ACHN (cell line): ENCODE data around the gene GATM.

Experiments used
- DNase-seq: peaks from one replicate; pipeline ENCODE4 v3.0.0-alpha.2; 2015
- in situ Hi-C: cut with HindIII; loops from 2 replicates; pipeline ENCODE4 v1.10.0; 2017; ENCODE audit warnings: low sequenced_read_pairs, low pct_ligation_motif_present, low pct_unique_long_range_greater_than_20kb

Gene GATM

GRCh38 chr15:45378149-45378912, at the start of gene GATM:
Gene GATM (minus strand): TSS chr15:45378544. CDS start chr15:45378453, 91 bp downstream.
- in situ Hi-C loops = loop anchor here (25.0 kb wide), 1 partner anchor 166 kb away; no protein-coding TSS in a partner anchor
- DNase-seq = peak; percentile 88

- no peak for DNase-seq
- in situ Hi-C loops = no loop called here
Measured at GRCh38 chr15:45427085-45427484, 48.7 kb upstream of the GATM start.

- peak; percentile 24 for DNase-seq
- in situ Hi-C loops = no loop called here
Measured at GRCh38 chr15:45425135-45425534, 46.8 kb upstream of the GATM start.

GRCh38 chr15:45424429-45424828, 46.1 kb upstream of the GATM start:
- in situ Hi-C loops = no loop called here
- no peak for DNase-seq

GRCh38 chr15:45417303-45417950, 39.1 kb upstream of the GATM start:
- in situ Hi-C loops = no loop called here
- DNase-seq = no peak

- DNase-seq = peak; percentile 9
- in situ Hi-C loops = no loop called here
Measured at GRCh38 chr15:45414215-45414885, 36.0 kb upstream of the GATM start.

GRCh38 chr15:45409596-45409995, 31.3 kb upstream of the GATM start:
- in situ Hi-C loops = no loop called here
- DNase-seq = no peak

GRCh38 chr15:45407786-45408185, 29.4 kb upstream of the GATM start:
- in situ Hi-C loops = no loop called here
- DNase-seq = no peak

GRCh38 chr15:45402955-45403877, 24.9 kb upstream of the GATM start:
- in situ Hi-C loops = no loop called here
- peak; percentile 35 for DNase-seq

GRCh38 chr15:45402162-45402954, 24.0 kb upstream of the GATM start:
- in situ Hi-C loops = no loop called here
- peak; percentile 98 for DNase-seq

- DNase-seq = peak; percentile 21
- in situ Hi-C loops = no loop called here
Measured at GRCh38 chr15:45401665-45402161, 23.4 kb upstream of the GATM start.

- DNase-seq = peak; percentile 63
- in situ Hi-C loops = loop anchor here (25.0 kb wide), 1 partner anchor 187 kb away; no protein-coding TSS in a partner anchor
Measured at GRCh38 chr15:45399381-45400212, 21.3 kb upstream of the GATM start.

- in situ Hi-C loops = loop anchor here (25.0 kb wide), 1 partner anchor 185 kb away; no protein-coding TSS in a partner anchor
Measured at GRCh38 chr15:45397116-45397665, 18.8 kb upstream of the GATM start.

GRCh38 chr15:45395943-45396342, 17.6 kb upstream of the GATM start:
- no peak for DNase-seq
- in situ Hi-C loops = loop anchor here (25.0 kb wide), 1 partner anchor 184 kb away; no protein-coding TSS in a partner anchor

More at GRCh38 chr15:45397116-45397665, 18.8 kb upstream of the GATM start:
- no peak for DNase-seq

GRCh38 chr15:45394681-45395080, 16.3 kb upstream of the GATM start:
- in situ Hi-C loops = loop anchor here (25.0 kb wide), 1 partner anchor 182 kb away; no protein-coding TSS in a partner anchor

GRCh38 chr15:45393851-45394250, 15.5 kb upstream of the GATM start:
- DNase-seq = peak; percentile 16
- in situ Hi-C loops = loop anchor here (25.0 kb wide), 1 partner anchor 182 kb away; no protein-coding TSS in a partner anchor

More at GRCh38 chr15:45394681-45395080, 16.3 kb upstream of the GATM start:
- DNase-seq = no peak
